ENCODE results near the gene HLA-DQA1.
A peak's percentile ranks its signal among the peaks of the same experiment; 100 is the strongest.
"Not testable (repeated sequence)": the region's sequence is repeated elsewhere in the genome, so short reads cannot be mapped to it uniquely, and the experiment has no call there.

Gene HLA-DQA1

GRCh38 chr6:32664827-32665362, 27.7 kb downstream of the HLA-DQA1 start:
- Histone ChIP-seq H3K9me3 (ENCODE audit: insufficient read depth, low read depth, low read length) (no peaks in the 10 kb centered on the region), H3K4me1 (ENCODE audit: insufficient read depth, low read length) (no peaks in the 10 kb centered on the region), H3K27me3 (ENCODE audit: insufficient read depth, low read length) (peaks cover 22% of the 10 kb centered on the region), H3K36me3 (ENCODE audit: insufficient read depth, low read depth, low read length) (no peaks in the 10 kb centered on the region), H3K9ac (ENCODE audit: low read depth, low read length) (no peak overlapping the region), H3K4me3 (ENCODE audit: low read length) (peak overlapping the region; percentile 52; the same call in 1 of the 2 replicates), H3K27ac (ENCODE audit: low read length) (no peak overlapping the region)

GRCh38 chr6:32665661-32666060, 28.5 kb downstream of the HLA-DQA1 start:
- Histone ChIP-seq H3K27ac (ENCODE audit: low read length) (no peak overlapping the region), H3K9me3 (ENCODE audit: insufficient read depth, low read depth, low read length) (no peaks in the 10 kb centered on the region), H3K4me1 (ENCODE audit: insufficient read depth, low read length) (no peaks in the 10 kb centered on the region), H3K9ac (ENCODE audit: low read depth, low read length) (no peak overlapping the region), H3K36me3 (ENCODE audit: insufficient read depth, low read depth, low read length) (no peaks in the 10 kb centered on the region), H3K4me3 (ENCODE audit: low read length) (no peak overlapping the region), H3K27me3 (ENCODE audit: insufficient read depth, low read length) (peaks cover 22% of the 10 kb centered on the region)

- Histone ChIP-seq H3K9me3 (ENCODE audit: insufficient read depth, low read depth, low read length) (no peaks in the 10 kb centered on the region), H3K36me3 (ENCODE audit: insufficient read depth, low read depth, low read length) (no peaks in the 10 kb centered on the region), H3K9ac (ENCODE audit: low read depth, low read length) (no peak within 1 kb of the TSS), H3K4me1 (ENCODE audit: insufficient read depth, low read length) (no peaks in the 10 kb centered on the region), H3K27ac (ENCODE audit: low read length) (no peak within 1 kb of the TSS), H3K27me3 (ENCODE audit: insufficient read depth, low read length) (peaks cover 22% of the 10 kb centered on the region), H3K4me3 (ENCODE audit: low read length) (no peak within 1 kb of the TSS)
Observed at GRCh38 chr6:32666420-32667300, 29.5 kb downstream of the HLA-DQA1 start, which contains the start of gene HLA-DQB1. Gene HLA-DQB1 (minus strand): TSS chr6:32666657. CDS start chr6:32666607, 50 bp downstream.

DNA sequence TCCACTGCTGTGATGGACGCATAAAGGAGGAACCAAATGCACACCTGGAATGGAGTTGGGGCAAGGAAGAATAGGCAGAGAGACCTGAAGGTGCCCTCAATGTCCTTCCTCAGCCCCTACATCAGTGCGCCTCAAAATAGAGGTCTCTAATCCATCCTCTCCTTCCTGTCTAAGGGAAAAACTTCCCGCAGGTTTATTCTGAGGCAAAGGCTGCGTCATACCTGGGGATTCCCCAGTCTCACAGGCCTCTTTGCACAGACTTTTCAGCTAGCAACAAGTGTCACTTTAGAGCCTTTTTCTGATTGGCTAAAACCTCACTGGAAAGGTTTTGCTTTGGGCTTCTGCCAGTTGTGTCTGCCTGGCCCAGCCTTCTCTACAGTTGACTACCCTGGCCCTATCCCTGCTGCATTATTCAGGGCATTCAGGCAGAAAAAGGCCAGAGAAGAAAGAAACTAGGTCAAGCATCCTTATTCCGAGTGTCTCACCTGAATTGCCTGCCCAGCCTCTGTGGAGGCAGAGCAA, 31.1 kb downstream of the HLA-DQA1 start:
- H3K27ac ChIP-seq (ENCODE audit: low read length): no peak overlapping the region
- H3K27me3 ChIP-seq (ENCODE audit: insufficient read depth, low read length): peaks cover 22% of the 10 kb centered on the region
- H3K4me3 ChIP-seq (ENCODE audit: low read length): no peak overlapping the region
- no peaks in the 10 kb centered on the region for H3K4me1 ChIP-seq (ENCODE audit: insufficient read depth, low read length)
- H3K9me3 ChIP-seq (ENCODE audit: insufficient read depth, low read depth, low read length): no peaks in the 10 kb centered on the region
- no peaks in the 10 kb centered on the region for H3K36me3 ChIP-seq (ENCODE audit: insufficient read depth, low read depth, low read length)
- H3K9ac ChIP-seq (ENCODE audit: low read depth, low read length): no peak overlapping the region

- Histone ChIP-seq H3K4me3 (ENCODE audit: low read length) (no peak overlapping the region), H3K9me3 (ENCODE audit: insufficient read depth, low read depth, low read length) (no peaks in the 10 kb centered on the region), H3K27me3 (ENCODE audit: insufficient read depth, low read length) (peaks cover 18% of the 10 kb centered on the region), H3K36me3 (ENCODE audit: insufficient read depth, low read depth, low read length) (no peaks in the 10 kb centered on the region), H3K4me1 (ENCODE audit: insufficient read depth, low read length) (no peaks in the 10 kb centered on the region), H3K27ac (ENCODE audit: low read length) (no peak overlapping the region), H3K9ac (ENCODE audit: low read depth, low read length) (no peak overlapping the region)
Observed at GRCh38 chr6:32669240-32669639, 32.0 kb downstream of the HLA-DQA1 start.

DNA sequence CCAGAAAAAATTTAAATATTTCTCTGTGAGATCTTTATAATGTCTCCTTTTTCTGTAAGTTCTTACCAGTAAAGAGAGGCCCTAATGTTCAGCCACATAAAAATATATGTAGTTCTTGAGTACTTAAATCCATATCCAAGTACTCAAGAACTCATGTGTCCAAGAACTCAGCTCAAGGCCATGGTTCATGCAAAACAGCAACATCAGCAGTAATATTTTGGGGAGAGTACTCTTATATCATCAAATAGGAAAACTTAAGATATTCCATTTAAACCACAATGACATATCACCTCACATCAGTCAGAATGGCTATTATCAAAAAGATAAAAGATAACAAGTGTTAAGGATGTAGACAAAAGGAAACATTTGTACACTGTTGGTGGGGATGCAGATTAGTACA, 32.7 kb downstream of the HLA-DQA1 start:
- no peaks in the 10 kb centered on the region for H3K4me1 ChIP-seq (ENCODE audit: insufficient read depth, low read length)
- H3K9ac ChIP-seq (ENCODE audit: low read depth, low read length): no peak overlapping the region
- H3K36me3 ChIP-seq (ENCODE audit: insufficient read depth, low read depth, low read length): no peaks in the 10 kb centered on the region
- peaks cover 13% of the 10 kb centered on the region for H3K27me3 ChIP-seq (ENCODE audit: insufficient read depth, low read length)
- H3K27ac ChIP-seq (ENCODE audit: low read length): no peak overlapping the region
- no peaks in the 10 kb centered on the region for H3K9me3 ChIP-seq (ENCODE audit: insufficient read depth, low read depth, low read length)
- no peak overlapping the region for H3K4me3 ChIP-seq (ENCODE audit: low read length)

DNA sequence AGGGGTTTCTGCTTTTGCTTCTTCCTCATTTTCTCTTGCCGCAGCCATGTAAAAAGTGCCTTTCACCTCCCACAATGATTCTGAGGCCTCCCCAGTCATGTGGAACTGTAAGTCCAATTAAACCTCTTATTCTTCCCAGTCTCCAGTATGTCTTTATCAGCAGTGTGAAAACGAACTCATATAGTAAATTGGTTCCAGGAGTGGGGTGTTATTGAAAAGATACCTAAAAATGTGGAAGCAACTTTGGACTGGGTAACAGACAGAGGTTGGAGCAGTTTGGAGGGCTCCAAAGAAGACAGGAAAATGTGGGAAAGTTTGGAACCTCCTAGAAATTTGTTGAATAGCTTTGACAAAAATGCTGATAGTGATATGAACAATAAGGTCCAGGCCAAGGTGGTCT, 34.7 kb downstream of the HLA-DQA1 start:
- not testable (repeated sequence) for H3K9me3 ChIP-seq (ENCODE audit: insufficient read depth, low read depth, low read length); H3K4me3 ChIP-seq (ENCODE audit: low read length); H3K27me3 ChIP-seq (ENCODE audit: insufficient read depth, low read length); H3K36me3 ChIP-seq (ENCODE audit: insufficient read depth, low read depth, low read length); H3K27ac ChIP-seq (ENCODE audit: low read length); H3K9ac ChIP-seq (ENCODE audit: low read depth, low read length); H3K4me1 ChIP-seq (ENCODE audit: insufficient read depth, low read length)

DNA sequence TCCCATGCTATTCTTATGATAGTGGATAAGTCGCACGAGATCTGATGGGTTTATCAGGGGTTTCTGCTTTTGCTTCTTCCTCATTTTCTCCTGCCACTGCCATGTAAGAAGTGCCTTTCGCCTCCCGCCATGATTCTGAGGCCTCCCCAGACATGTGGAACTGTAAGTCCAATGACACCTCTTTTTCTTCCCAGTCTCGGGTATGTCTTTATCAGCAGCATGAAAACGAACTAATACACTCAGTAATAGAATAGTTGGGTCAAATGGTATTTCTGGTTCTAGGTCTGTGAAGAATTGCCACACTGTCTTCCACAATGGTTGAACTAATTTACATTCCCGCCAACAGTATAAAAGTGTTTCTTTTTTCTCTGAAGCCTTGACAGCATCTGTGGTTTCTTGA, 36.9 kb downstream of the HLA-DQA1 start:
- not testable (repeated sequence) for H3K9ac ChIP-seq (ENCODE audit: low read depth, low read length); H3K27ac ChIP-seq (ENCODE audit: low read length); H3K9me3 ChIP-seq (ENCODE audit: insufficient read depth, low read depth, low read length); H3K4me1 ChIP-seq (ENCODE audit: insufficient read depth, low read length); H3K4me3 ChIP-seq (ENCODE audit: low read length); H3K36me3 ChIP-seq (ENCODE audit: insufficient read depth, low read depth, low read length); H3K27me3 ChIP-seq (ENCODE audit: insufficient read depth, low read length)

DNA sequence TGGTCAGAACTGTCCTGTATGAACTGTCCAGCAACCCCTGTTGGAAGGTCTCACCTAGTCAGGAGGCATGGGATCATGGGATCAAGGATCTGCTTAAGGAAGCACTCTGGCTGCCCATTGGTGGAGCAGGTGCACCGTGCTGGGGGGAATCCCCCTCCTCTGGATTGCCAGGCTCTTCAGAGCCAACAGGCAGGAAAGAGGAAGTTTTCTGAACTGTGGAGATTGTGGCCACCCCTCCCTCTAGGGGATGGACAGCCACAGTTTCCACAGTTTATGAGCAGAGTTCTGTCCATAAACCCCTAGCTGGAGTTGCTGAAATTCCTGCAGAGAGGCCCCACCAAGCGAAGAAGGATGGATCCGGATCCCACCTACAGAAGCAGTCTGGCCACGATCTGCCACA, 42.3 kb downstream of the HLA-DQA1 start:
- no peaks in the 10 kb centered on the region for H3K4me1 ChIP-seq (ENCODE audit: insufficient read depth, low read length)
- H3K9ac ChIP-seq (ENCODE audit: low read depth, low read length): no peak overlapping the region
- no peaks in the 10 kb centered on the region for H3K9me3 ChIP-seq (ENCODE audit: insufficient read depth, low read depth, low read length)
- no peaks in the 10 kb centered on the region for H3K27me3 ChIP-seq (ENCODE audit: insufficient read depth, low read length)
- no peak overlapping the region for H3K4me3 ChIP-seq (ENCODE audit: low read length)
- H3K27ac ChIP-seq (ENCODE audit: low read length): no peak overlapping the region
- H3K36me3 ChIP-seq (ENCODE audit: insufficient read depth, low read depth, low read length): no peaks in the 10 kb centered on the region

DNA sequence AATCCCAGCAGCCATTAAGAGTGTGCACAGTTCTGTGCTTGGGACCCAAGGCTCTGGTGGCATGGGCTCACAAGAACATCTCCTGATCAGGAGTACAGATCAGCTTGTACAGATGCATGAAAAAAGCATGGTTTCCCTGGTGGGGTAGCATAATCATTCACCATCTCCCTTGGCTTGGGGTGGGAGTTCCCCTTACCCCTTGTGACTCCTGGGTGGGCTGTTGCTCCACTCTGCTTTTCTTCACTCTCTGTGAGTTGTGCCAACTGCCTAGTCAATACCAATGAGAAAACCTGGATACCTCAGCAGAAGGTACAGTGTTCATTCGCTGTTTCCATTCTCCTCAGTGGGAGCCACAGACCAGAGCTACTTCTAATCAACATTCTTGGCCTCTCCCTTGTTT, 42.8 kb downstream of the HLA-DQA1 start:
- Histone ChIP-seq H3K4me1 (ENCODE audit: insufficient read depth, low read length) (no peaks in the 10 kb centered on the region), H3K9ac (ENCODE audit: low read depth, low read length) (no peak overlapping the region), H3K9me3 (ENCODE audit: insufficient read depth, low read depth, low read length) (no peaks in the 10 kb centered on the region), H3K27ac (ENCODE audit: low read length) (no peak overlapping the region), H3K27me3 (ENCODE audit: insufficient read depth, low read length) (no peaks in the 10 kb centered on the region), H3K4me3 (ENCODE audit: low read length) (no peak overlapping the region), H3K36me3 (ENCODE audit: insufficient read depth, low read depth, low read length) (no peaks in the 10 kb centered on the region)

DNA sequence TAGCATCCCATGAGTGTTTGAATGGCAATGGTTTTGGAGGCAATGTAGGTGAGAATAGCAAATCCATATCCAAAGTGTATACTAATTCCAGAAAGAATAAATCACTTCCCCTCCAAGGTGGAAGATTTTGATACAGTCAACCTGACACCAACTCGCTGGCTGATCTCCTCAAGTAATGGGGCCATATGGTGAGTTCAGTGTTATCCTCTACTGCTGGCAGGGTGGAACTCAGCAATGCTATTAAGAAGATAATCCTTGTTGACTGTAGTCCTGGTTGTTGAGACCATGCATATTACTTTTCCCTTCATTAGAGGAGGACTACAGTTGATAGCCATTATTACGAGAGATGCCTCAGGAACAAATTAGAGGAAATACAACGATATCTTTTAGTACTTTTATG, 47.0 kb downstream of the HLA-DQA1 start:
- Histone ChIP-seq H3K9ac (ENCODE audit: low read depth, low read length) (no peak overlapping the region), H3K9me3 (ENCODE audit: insufficient read depth, low read depth, low read length) (no peaks in the 10 kb centered on the region), H3K36me3 (ENCODE audit: insufficient read depth, low read depth, low read length) (no peaks in the 10 kb centered on the region), H3K27ac (ENCODE audit: low read length) (no peak overlapping the region), H3K4me1 (ENCODE audit: insufficient read depth, low read length) (no peaks in the 10 kb centered on the region), H3K4me3 (ENCODE audit: low read length) (no peak overlapping the region), H3K27me3 (ENCODE audit: insufficient read depth, low read length) (no peaks in the 10 kb centered on the region)

DNA sequence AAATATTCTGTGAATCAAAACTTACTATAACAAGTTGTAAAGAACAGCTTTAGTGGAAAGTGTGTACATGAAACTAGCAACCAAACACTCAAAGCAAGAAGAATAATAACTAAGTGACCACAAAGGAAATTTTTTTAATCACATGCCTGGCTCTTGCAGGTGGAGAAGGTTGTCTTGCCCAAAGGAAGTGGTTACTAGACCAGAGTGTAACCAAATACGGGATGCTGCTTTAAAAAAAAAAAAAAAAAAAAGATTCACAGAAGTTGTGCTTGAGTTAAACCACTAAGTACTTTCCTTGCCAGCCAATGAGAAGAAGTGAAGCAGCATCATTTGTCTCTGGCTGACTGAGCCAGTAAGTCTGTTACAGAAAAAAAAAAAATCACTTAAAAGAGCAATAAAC, 48.4 kb downstream of the HLA-DQA1 start:
- no peaks in the 10 kb centered on the region for H3K4me1 ChIP-seq (ENCODE audit: insufficient read depth, low read length)
- H3K36me3 ChIP-seq (ENCODE audit: insufficient read depth, low read depth, low read length): no peaks in the 10 kb centered on the region
- H3K4me3 ChIP-seq (ENCODE audit: low read length): no peak overlapping the region
- no peak overlapping the region for H3K9ac ChIP-seq (ENCODE audit: low read depth, low read length)
- no peaks in the 10 kb centered on the region for H3K9me3 ChIP-seq (ENCODE audit: insufficient read depth, low read depth, low read length)
- no peaks in the 10 kb centered on the region for H3K27me3 ChIP-seq (ENCODE audit: insufficient read depth, low read length)
- H3K27ac ChIP-seq (ENCODE audit: low read length): no peak overlapping the region

Measured in iPS-20b (cell line).